CD14-positive monocyte (primary cell): Measurements from ENCODE around the gene TEX13C. TPM values are rescaled to one million over a fixed set of nuclear protein-coding genes. Genes with fewer than 3 reads are reported as not detected.

Experiments used
- DNase-seq, 3 donors: peaks; one replicate each; pipeline ENCODE4 v3.0.0-alpha.2; 2011 to 2022
- H2AFZ ChIP-seq: 2 replicates; pipeline ENCODE4 v1.6.0; 2012; ENCODE audit warnings: mild to moderate bottlenecking, low read depth, low read length, inconsistent platforms; ENCODE audit not compliant: insufficient read depth, poor library complexity, severe bottlenecking
- H3K27ac ChIP-seq, 2 donors: 1 replicate in 1 of 2; 2 replicates in 1 of 2; pipeline ENCODE4 v1.5.1; 2012 to 2013; ENCODE audit warnings: low read length in 2 of 2, control low read depth in 1 of 2, inconsistent platforms in 1 of 2, low read depth in 1 of 2, mild to moderate bottlenecking in 1 of 2
- H3K27me3 ChIP-seq, 2 donors: one replicate each; pipeline versions ENCODE4 v1.6.0 to v1.6.1; 2011 to 2013; ENCODE audit warnings: low read length in 2 of 2; ENCODE audit not compliant: control insufficient read depth in 2 of 2, insufficient read depth in 2 of 2
- H3K36me3 ChIP-seq, 2 donors: replicated peaks in 1 of 2; 1 replicate in 1 of 2; 2 replicates in 1 of 2; pipeline versions ENCODE4 v1.5.1 to v1.6.1; 2012 to 2013; ENCODE audit warnings: low read length in 2 of 2, control low read depth in 1 of 2, inconsistent platforms in 1 of 2, mild to moderate bottlenecking in 1 of 2; ENCODE audit not compliant: insufficient read depth in 2 of 2, control insufficient read depth in 1 of 2
- H3K4me1 ChIP-seq, 2 donors: 1 replicate in 1 of 2; 2 replicates in 1 of 2; pipeline versions ENCODE4 v1.5.1 to v1.6.1; 2012 to 2013; ENCODE audit warnings: low read length in 2 of 2, control low read depth in 1 of 2, inconsistent platforms in 1 of 2, mild to moderate bottlenecking in 1 of 2, moderate library complexity in 1 of 2; ENCODE audit not compliant: insufficient read depth in 2 of 2, control insufficient read depth in 1 of 2
- H3K4me2 ChIP-seq: replicated peaks from 2 replicates; pipeline ENCODE3; 2012; ENCODE audit warnings: low read length, moderate library complexity, mild to moderate bottlenecking; ENCODE audit not compliant: poor library complexity, severe bottlenecking; ENCODE audit errors: extremely low read depth
- H3K4me3 ChIP-seq, 3 experiments: fragments of 200-600 bp in 1 of 3; sonication (generic) in 1 of 3; replicated peaks in 1 of 3; 1 replicate in 2 of 3; 2 replicates in 1 of 3; pipeline ENCODE4 v1.5.1; 2011 to 2013; ENCODE audit warnings: low read length in 3 of 3, mild to moderate bottlenecking in 3 of 3, control low read depth in 2 of 3, low read depth in 2 of 3, inconsistent platforms in 1 of 3, moderate library complexity in 1 of 3
- H3K79me2 ChIP-seq: 2 replicates; pipeline ENCODE4 v1.6.0; 2012; ENCODE audit warnings: mild to moderate bottlenecking, control low read depth, inconsistent platforms, low read length, moderate library complexity; ENCODE audit not compliant: insufficient read depth
- H3K9ac ChIP-seq: 2 replicates; pipeline ENCODE4 v1.6.0; 2017; ENCODE audit warnings: low read length, mild to moderate bottlenecking; ENCODE audit not compliant: insufficient read depth, poor library complexity, severe bottlenecking
- H3K9me3 ChIP-seq, 2 donors: replicated peaks in 1 of 2; 1 replicate in 1 of 2; 2 replicates in 1 of 2; pipeline versions ENCODE4 v1.5.1 to v1.6.1; 2012 to 2013; ENCODE audit warnings: low read length in 2 of 2, control low read depth in 1 of 2; ENCODE audit not compliant: control insufficient read depth in 1 of 2, insufficient read depth in 1 of 2
- H4K20me1 ChIP-seq: 2 replicates; pipeline ENCODE4 v1.6.0; 2012; ENCODE audit warnings: mild to moderate bottlenecking, low read length, control low read depth, moderate library complexity; ENCODE audit not compliant: insufficient read depth
- H3K27ac Mint-ChIP-seq, 7 donors: one replicate each; pipeline ENCODE4 v1.8.0; 2020; ENCODE audit warnings: mild to moderate bottlenecking in 7 of 7, mixed read lengths in 7 of 7, moderate library complexity in 6 of 7, inconsistent platforms in 2 of 7
- H3K27me3 Mint-ChIP-seq, 3 donors: one replicate each; pipeline ENCODE4 v1.8.0; 2021 to 2022; ENCODE audit warnings: low read depth in 3 of 3, mild to moderate bottlenecking in 3 of 3, mixed read lengths in 3 of 3, moderate library complexity in 3 of 3, inconsistent platforms in 1 of 3
- H3K36me3 Mint-ChIP-seq, 2 donors: one replicate each; pipeline ENCODE4 v1.8.0; 2020; ENCODE audit warnings: mixed read lengths in 2 of 2, inconsistent platforms in 1 of 2, mild to moderate bottlenecking in 1 of 2
- H3K4me1 Mint-ChIP-seq: one replicate; pipeline ENCODE4 v1.8.0; 2020; ENCODE audit warnings: mild to moderate bottlenecking, mixed read lengths
- H3K4me3 Mint-ChIP-seq, 2 donors: one replicate each; pipeline ENCODE4 v1.8.0; 2020; ENCODE audit warnings: mild to moderate bottlenecking in 2 of 2, mixed read lengths in 2 of 2, moderate library complexity in 1 of 2
- H3K9me3 Mint-ChIP-seq, 7 donors: one replicate each; pipeline ENCODE4 v1.8.0; 2020 to 2022; ENCODE audit warnings: mixed read lengths in 7 of 7, mild to moderate bottlenecking in 6 of 7, moderate library complexity in 6 of 7, inconsistent platforms in 2 of 7
- CTCF ChIP-seq: fragments of 200-600 bp; IDR thresholded peaks from one replicate; pipeline ENCODE4 v1.8.0; 2022; ENCODE audit warnings: antibody characterized with exemption, mild to moderate bottlenecking
- WGBS: methylation state at CpG from one replicate; pipeline ENCODE4 v1.1.5; 2013; ENCODE audit warnings: missing lambda C conversion rate; ENCODE audit not compliant: insufficient coverage; 5-methylcytosine and 5-hydroxymethylcytosine counted together
- intact Hi-C, 2 donors: fragments of 100-400 bp; cut with micrococcal nuclease; formaldehyde crosslinking; loops; one replicate each; pipeline versions ENCODE4 v1.15.0 to v1.15.1; 2023
- polyA plus RNA-seq, 3 donors: library from polyadenylated mRNA; depleted of rRNA in 1 of 3; unstranded in 2 of 3; stranded (reverse) in 1 of 3; fragments of 300-500 nt in 2 of 3; fragments of >200 nt in 1 of 3; fragmentation: Illumina TruSeq in 2 of 3; gene quantifications; 1 replicate in 2 of 3; 2 replicates in 1 of 3; pipeline ENCODE4 v1.2.3, GENCODE V29; 2012 to 2021

TEX13C gene
- polyA plus RNA-seq, 3 donors = not detected

- no peaks in the 10 kb centered on the region for H3K9me3 ChIP-seq
- no CpG with 5 or more reads among the region's 2 CpGs for WGBS
- no peaks in the 10 kb centered on the region for H3K36me3 ChIP-seq
- Mint-ChIP-seq H3K4me3 (no peak overlapping the region), H3K27ac (no peak overlapping the region), H3K36me3 (no peaks in the 10 kb centered on the region), H3K4me1 (peaks cover 21% of the 10 kb centered on the region), H3K9me3 (peaks cover 0 to 5% (median 0%) of the 10 kb centered on the region in 7 donors), H3K27me3 (no peaks in the 10 kb centered on the region)
- H3K9ac ChIP-seq = no peak overlapping the region
- H3K4me2 ChIP-seq = no peak overlapping the region
- TF ChIP-seq CTCF = no peak
- H3K79me2 ChIP-seq = no peaks in the 10 kb centered on the region
- intact Hi-C loops = no loop called here
- H3K4me3 ChIP-seq = no peak overlapping the region
- H2AFZ ChIP-seq = no peak overlapping the region
- H4K20me1 ChIP-seq = no peaks in the 10 kb centered on the region
- peaks cover 20% of the 10 kb centered on the region in 2 donors for H3K4me1 ChIP-seq
- H3K27me3 ChIP-seq = no peaks in the 10 kb centered on the region
- no peak overlapping the region for H3K27ac ChIP-seq
- DNase-seq = no peak
Measured at GRCh38 chrX:125298871-125299270, 20.8 kb upstream of the TEX13C start.

DNA sequence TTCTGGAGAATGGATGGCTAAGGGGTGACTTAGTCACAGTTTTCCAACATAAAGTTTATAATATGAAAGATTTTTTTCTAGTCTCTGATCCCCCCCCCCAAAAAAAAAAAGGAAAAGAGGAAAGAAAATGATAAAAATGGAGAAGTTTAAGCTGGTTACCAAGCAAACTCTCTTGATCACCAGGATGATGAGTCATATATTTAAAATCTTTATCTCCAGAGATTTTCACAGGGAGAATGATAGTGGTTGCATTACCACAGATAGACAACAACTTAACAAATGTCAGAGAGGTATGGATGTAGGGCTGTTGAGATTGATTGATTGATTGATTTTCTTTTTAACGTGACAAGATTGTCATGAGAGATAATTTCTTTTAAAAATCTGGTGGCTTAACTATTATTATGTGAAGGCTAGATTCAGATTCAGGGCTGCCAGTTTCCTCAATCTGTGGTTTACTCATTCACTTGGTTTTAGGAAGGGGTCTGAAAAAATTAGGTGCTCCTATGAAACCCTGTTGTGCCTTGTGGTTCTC, 13.3 kb upstream of the TEX13C start:
- WGBS = no CpG with 5 or more reads among the region's 1 CpG
- no peak for TF ChIP-seq CTCF

More for the DNA sequence above, 13.3 kb upstream of the TEX13C start:
- intact Hi-C loops = no loop called here
- Histone ChIP-seq H3K4me1 (no peaks in the 10 kb centered on the region), H3K27me3 (no peaks in the 10 kb centered on the region), H2AFZ (no peak overlapping the region), H3K9ac (no peak overlapping the region), H3K4me3 (no peak overlapping the region), H3K36me3 (no peaks in the 10 kb centered on the region), H3K4me2 (no peak overlapping the region), H3K27ac (no peak overlapping the region), H3K79me2 (no peaks in the 10 kb centered on the region), H4K20me1 (no peaks in the 10 kb centered on the region), H3K9me3 (no peaks in the 10 kb centered on the region)
- Mint-ChIP-seq H3K27me3 (no peaks in the 10 kb centered on the region), H3K4me1 (peaks cover 12% of the 10 kb centered on the region), H3K27ac (no peak overlapping the region), H3K4me3 (no peak overlapping the region), H3K36me3 (no peaks in the 10 kb centered on the region), H3K9me3 (peaks cover 0 to 6% (median 2%) of the 10 kb centered on the region in 7 donors)
- peak in 1 of 3 donors; percentile 8 for DNase-seq
